H9 (cell line): Measurements from ENCODE around the gene HGF. TPM values are rescaled to one million over a fixed set of nuclear protein-coding genes. Genes with fewer than 3 reads are reported as not detected.

Experiments
- DNase-seq: peaks from one replicate; pipeline ENCODE4 v3.0.0-alpha.2; 2017
- H2AFZ ChIP-seq: one replicate; pipeline ENCODE4 v1.6.1; 2013; ENCODE audit warnings: mild to moderate bottlenecking, low read length, control low read depth, moderate library complexity
- H2AK5ac ChIP-seq: 2 replicates; pipeline ENCODE4 v1.6.1; 2013; ENCODE audit warnings: low read length, control low read depth, mixed read lengths; ENCODE audit not compliant: insufficient read length
- H2BK120ac ChIP-seq: one replicate; pipeline ENCODE4 v1.6.1; 2013; ENCODE audit warnings: low read depth, mild to moderate bottlenecking, low read length, control low read depth, inconsistent platforms; ENCODE audit not compliant: poor library complexity, severe bottlenecking
- H2BK12ac ChIP-seq: 2 replicates; pipeline ENCODE4 v1.6.1; 2013; ENCODE audit warnings: low read length, control low read depth, mixed read lengths, low read depth; ENCODE audit not compliant: insufficient read length
- H2BK15ac ChIP-seq: 2 replicates; pipeline ENCODE4 v1.6.1; 2013; ENCODE audit warnings: low read depth, low read length, control low read depth
- H2BK20ac ChIP-seq: one replicate; pipeline ENCODE4 v1.6.1; 2013; ENCODE audit warnings: low read depth, mild to moderate bottlenecking, low read length, control low read depth, inconsistent platforms; ENCODE audit not compliant: poor library complexity, severe bottlenecking
- H2BK5ac ChIP-seq: 2 replicates; pipeline ENCODE4 v1.6.1; 2013; ENCODE audit warnings: low read length, control low read depth, mixed read lengths; ENCODE audit not compliant: insufficient read length
- H3K14ac ChIP-seq: 2 replicates; pipeline ENCODE4 v1.6.1; 2013; ENCODE audit warnings: low read length, control low read depth; ENCODE audit not compliant: insufficient read depth
- H3K18ac ChIP-seq: 2 replicates; pipeline ENCODE4 v1.6.1; 2013; ENCODE audit warnings: low read depth, mild to moderate bottlenecking, mixed read lengths, low read length, control low read depth; ENCODE audit not compliant: insufficient read length
- H3K23ac ChIP-seq: 2 replicates; pipeline ENCODE4 v1.6.1; 2013; ENCODE audit warnings: low read length, control low read depth, mixed read lengths, low read depth; ENCODE audit not compliant: insufficient read length
- H3K23me2 ChIP-seq: 2 replicates; pipeline ENCODE4 v1.6.1; 2013; ENCODE audit warnings: low read depth, mild to moderate bottlenecking, mixed read lengths, low read length, control low read depth; ENCODE audit not compliant: insufficient read length, poor library complexity, severe bottlenecking
- H3K27ac ChIP-seq: 2 replicates; pipeline ENCODE4 v1.5.1; 2013; ENCODE audit warnings: low read length, control low read depth, mixed read lengths, low read depth; ENCODE audit not compliant: insufficient read length
- H3K27me3 ChIP-seq: 2 replicates; pipeline ENCODE4 v1.6.1; 2013; ENCODE audit warnings: low read length, control low read depth, inconsistent platforms; ENCODE audit not compliant: insufficient read depth
- H3K4ac ChIP-seq: 2 replicates; pipeline ENCODE4 v1.6.1; 2013; ENCODE audit warnings: low read depth, mild to moderate bottlenecking, control low read depth, inconsistent platforms, low read length, moderate library complexity
- H3K4me1 ChIP-seq: 2 replicates; pipeline ENCODE4 v1.6.1; 2013; ENCODE audit warnings: low read length, control low read depth, inconsistent platforms; ENCODE audit not compliant: insufficient read depth
- H3K4me2 ChIP-seq: 2 replicates; pipeline ENCODE4 v1.6.1; 2013; ENCODE audit warnings: low read length, control low read depth, mixed read lengths; ENCODE audit not compliant: insufficient read length, insufficient read depth
- H3K56ac ChIP-seq: 2 replicates; pipeline ENCODE4 v1.6.1; 2013; ENCODE audit warnings: low read depth, mild to moderate bottlenecking, mixed read lengths, low read length, control low read depth; ENCODE audit not compliant: insufficient read length
- H3K79me1 ChIP-seq: 2 replicates; pipeline ENCODE4 v1.6.1; 2013; ENCODE audit warnings: low read depth, mild to moderate bottlenecking, moderate library complexity, low read length, control low read depth, inconsistent platforms; ENCODE audit not compliant: insufficient read depth, poor library complexity, severe bottlenecking
- H3K79me2 ChIP-seq: 2 replicates; pipeline ENCODE4 v1.6.1; 2013; ENCODE audit warnings: low read length, control low read depth, inconsistent platforms; ENCODE audit not compliant: insufficient read depth
- H3K9ac ChIP-seq: 2 replicates; pipeline ENCODE4 v1.6.1; 2013; ENCODE audit warnings: low read length, control low read depth, mixed read lengths; ENCODE audit not compliant: insufficient read length; ENCODE audit errors: extremely low read depth
- H3K9me3 ChIP-seq: one replicate; pipeline ENCODE4 v1.6.1; 2013; ENCODE audit warnings: low read depth, low read length, inconsistent platforms; ENCODE audit not compliant: control insufficient read depth
- H3T11ph ChIP-seq: one replicate; pipeline ENCODE4 v1.6.1; 2013; ENCODE audit warnings: mild to moderate bottlenecking, low read length, control low read depth, inconsistent platforms
- H4K20me1 ChIP-seq: one replicate; pipeline ENCODE4 v1.6.1; 2013; ENCODE audit not compliant: control insufficient read depth, insufficient read length, insufficient read depth
- H4K5ac ChIP-seq: 2 replicates; pipeline ENCODE4 v1.6.1; 2013; ENCODE audit warnings: low read depth, mild to moderate bottlenecking, mixed read lengths, low read length, control low read depth; ENCODE audit not compliant: insufficient read length
- H4K8ac ChIP-seq: replicated peaks from 2 replicates; pipeline ENCODE4 v1.6.1; 2013; ENCODE audit warnings: low read length, control low read depth, mixed read lengths, low read depth; ENCODE audit not compliant: insufficient read length
- H4K91ac ChIP-seq: 2 replicates; pipeline ENCODE4 v1.6.1; 2013; ENCODE audit warnings: low read depth, mild to moderate bottlenecking, moderate library complexity, mixed read lengths, low read length, control low read depth; ENCODE audit not compliant: insufficient read length
- H3K27ac Mint-ChIP-seq, 3 experiments: 2 replicates in 2 of 3; 3 replicates in 1 of 3; pipeline ENCODE4 v1.8.0; 2020 to 2021; ENCODE audit warnings: mixed read lengths in 3 of 3, mild to moderate bottlenecking in 1 of 3, moderate library complexity in 1 of 3
- H3K27me3 Mint-ChIP-seq: 2 replicates; pipeline ENCODE4 v1.8.0; 2021; ENCODE audit warnings: low read depth, mild to moderate bottlenecking, moderate library complexity, mixed read lengths
- H3K36me3 Mint-ChIP-seq, 3 experiments: 2 replicates in 2 of 3; 3 replicates in 1 of 3; pipeline ENCODE4 v1.8.0; 2020 to 2021; ENCODE audit warnings: low read depth in 3 of 3, mixed read lengths in 3 of 3; ENCODE audit not compliant: insufficient read depth in 1 of 3
- H3K4me1 Mint-ChIP-seq, 2 experiments: 2 replicates each; pipeline ENCODE4 v1.8.0; 2020; ENCODE audit warnings: mixed read lengths in 2 of 2
- H3K4me3 Mint-ChIP-seq, 2 experiments: 2 replicates in 1 of 2; 3 replicates in 1 of 2; pipeline ENCODE4 v1.8.0; 2020 to 2021; ENCODE audit warnings: mild to moderate bottlenecking in 2 of 2, mixed read lengths in 2 of 2, moderate library complexity in 1 of 2
- H3K9me3 Mint-ChIP-seq, 2 experiments: 2 replicates in 1 of 2; 3 replicates in 1 of 2; pipeline ENCODE4 v1.8.0; 2020; ENCODE audit warnings: mild to moderate bottlenecking in 2 of 2, mixed read lengths in 2 of 2, moderate library complexity in 1 of 2
- CTCF ChIP-seq: fragments of 200-600 bp; sonication (generic); conservative IDR thresholded peaks from 3 replicates; pipeline ENCODE4 v1.8.0; 2021; ENCODE audit warnings: antibody characterized with exemption, mild to moderate bottlenecking
- WGBS: extraction: QIAGEN DNeasy Blood & Tissue Kit; methylation state at CpG from one replicate; pipeline ENCODE4 v1.1.7; 2013; ENCODE audit warnings: missing lambda C conversion rate, low lambda C conversion rate, mixed read lengths; ENCODE audit not compliant: insufficient read length; ENCODE audit errors: extremely low coverage; 5-methylcytosine and 5-hydroxymethylcytosine counted together
- total RNA-seq: library from RNA; stranded (reverse); gene quantifications from 2 replicates; pipeline ENCODE4 v1.2.1, GENCODE V29; 2021

The HGF gene
- total RNA-seq, 1 experiment from 2014 or later = 0.15 TPM

DNA sequence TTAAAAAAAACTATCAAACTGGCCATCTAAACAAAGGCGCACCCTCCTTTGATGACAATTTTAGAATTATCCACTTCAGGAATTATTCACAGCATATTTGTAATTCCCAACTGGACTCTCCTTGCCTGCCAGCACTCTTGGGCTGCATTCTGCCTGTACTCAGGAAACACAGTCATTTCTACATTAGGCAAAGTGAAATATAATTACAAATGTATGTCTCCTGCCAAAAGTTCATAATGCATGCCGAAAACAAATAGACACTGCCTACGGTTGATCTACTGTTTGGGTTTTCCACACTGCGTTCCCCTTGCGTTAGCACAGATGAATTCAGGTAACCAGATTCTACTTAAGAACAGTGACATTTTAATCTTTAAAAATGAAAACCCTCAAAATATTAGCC is 1.9 kb downstream of the HGF start:
- Mint-ChIP-seq H3K4me1 (peaks cover 17 to 24% of the 10 kb centered on the region in 2 experiments), H3K27ac (no peak overlapping the region), H3K4me3 (no peak overlapping the region), H3K9me3 (no peaks in the 10 kb centered on the region; a peak in 1 of 5 replicates), H3K27me3 (peaks cover 15% of the 10 kb centered on the region), H3K36me3 (no peaks in the 10 kb centered on the region)
- H3K23me2 ChIP-seq = no peaks in the 10 kb centered on the region
- no peak overlapping the region for H3K14ac ChIP-seq
- H3K18ac ChIP-seq = no peak overlapping the region
- WGBS = no CpG with 5 or more reads among the region's 5 CpGs
- H3K9ac ChIP-seq = no peak overlapping the region
- no peak overlapping the region for H4K91ac ChIP-seq
- no peak overlapping the region for H3K23ac ChIP-seq
- no peaks in the 10 kb centered on the region for H3K27me3 ChIP-seq
- H3K9me3 ChIP-seq = no peaks in the 10 kb centered on the region
- no peak overlapping the region for H2BK5ac ChIP-seq
- no peak overlapping the region for H4K5ac ChIP-seq
- H3K4me2 ChIP-seq = no peak overlapping the region
- no peak overlapping the region for H2AK5ac ChIP-seq
- TF ChIP-seq CTCF = no peak
- H2BK12ac ChIP-seq = no peak overlapping the region
- H3T11ph ChIP-seq = no peak overlapping the region
- H3K79me2 ChIP-seq = no peaks in the 10 kb centered on the region
- H4K20me1 ChIP-seq = no peaks in the 10 kb centered on the region
- H2BK15ac ChIP-seq = no peak overlapping the region
- no peak overlapping the region for H2BK20ac ChIP-seq
- no peak overlapping the region for H2BK120ac ChIP-seq
- DNase-seq = no peak
- no peaks in the 10 kb centered on the region for H3K79me1 ChIP-seq
- H3K56ac ChIP-seq = no peak overlapping the region
- no peak overlapping the region for H2AFZ ChIP-seq
- H3K4me1 ChIP-seq = peaks cover 2% of the 10 kb centered on the region; the same call in 1 of the 2 replicates
- no peak overlapping the region for H3K4ac ChIP-seq
- H3K27ac ChIP-seq = no peak overlapping the region
- no peak overlapping the region for H4K8ac ChIP-seq
